ENCODE results near the gene TMED7.
"Not testable (repeated sequence)": the region's sequence is repeated elsewhere in the genome, so short reads cannot be mapped to it uniquely, and the experiment has no call there.

TMED7 gene

DNA sequence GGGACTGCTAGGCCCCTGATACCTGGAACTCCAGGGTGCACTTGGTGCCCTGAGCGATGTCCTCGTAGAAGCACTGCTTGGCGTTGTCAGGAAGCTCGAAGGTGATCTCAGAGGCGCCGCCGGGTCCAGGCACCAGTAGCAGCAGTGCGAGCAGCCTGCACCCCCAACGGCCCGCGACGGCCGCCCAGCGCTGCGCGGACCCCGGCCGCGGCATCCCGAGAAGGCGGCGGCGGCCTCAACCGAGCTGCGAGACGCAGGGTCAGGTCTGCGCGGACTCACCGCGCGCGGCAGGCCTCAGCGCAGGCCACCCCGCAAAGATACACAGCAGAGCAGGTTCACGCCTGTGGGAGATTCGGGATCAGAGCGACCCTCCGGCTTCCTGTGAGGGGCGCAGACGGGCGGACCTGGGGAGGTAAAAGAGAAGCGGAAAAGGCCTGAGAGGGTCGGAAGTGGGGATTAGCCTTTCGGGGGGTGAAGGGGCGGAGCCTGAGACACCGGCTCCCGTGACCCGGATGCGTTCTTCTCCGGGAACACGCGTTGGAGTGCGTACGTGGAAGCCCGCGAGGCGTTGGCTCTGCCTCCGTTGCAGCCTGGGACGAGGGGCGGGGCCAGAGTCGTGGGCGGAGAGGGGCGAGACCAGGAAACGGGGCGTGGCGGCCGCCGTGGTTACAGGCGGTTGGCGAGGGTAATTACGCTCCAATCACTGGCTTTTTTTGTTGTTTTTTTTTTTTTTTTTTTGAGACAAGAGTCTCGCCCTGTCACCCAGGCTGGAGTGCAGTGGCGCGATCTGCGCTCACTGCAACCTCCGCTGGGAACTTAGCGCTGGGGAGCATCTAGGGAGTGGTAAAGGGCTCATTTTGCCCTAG, at the start of gene TMED7:
Gene TMED7 (minus strand): TSS at position 458 of the 866 bp plus-strand sequence. CDS start 244 bp downstream, at position 214.
- peak within 1 kb of the TSS; percentile 83 for H3K4me3 ChIP-seq (ENCODE audit: low read length)
- TF ChIP-seq ZNF274 (IDR thresholded peaks at IDR 0.05; ENCODE audit: low read depth, low read length), result no peak

DNA sequence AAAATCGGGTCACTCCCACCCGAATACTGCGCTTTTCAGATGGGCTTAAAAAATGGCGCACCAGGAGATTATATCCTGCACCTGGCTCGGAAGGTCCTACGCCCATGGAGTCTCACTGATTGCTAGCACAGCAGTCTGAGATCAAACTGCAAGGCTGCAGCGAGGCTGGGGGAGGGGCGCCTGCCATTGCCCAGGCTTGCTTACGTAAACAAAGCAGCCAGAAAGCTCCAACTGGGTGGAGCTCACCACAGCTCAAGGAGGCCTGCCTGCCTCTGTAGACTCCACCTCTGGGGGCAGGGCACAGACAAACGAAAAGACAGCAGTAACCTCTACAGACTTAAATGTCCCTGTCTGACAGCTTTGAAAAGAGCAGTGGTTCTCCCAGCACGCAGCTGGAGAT, 48.9 kb upstream of the TMED7 start:
- not testable (repeated sequence) for H3K4me3 ChIP-seq (ENCODE audit: low read length)

DNA sequence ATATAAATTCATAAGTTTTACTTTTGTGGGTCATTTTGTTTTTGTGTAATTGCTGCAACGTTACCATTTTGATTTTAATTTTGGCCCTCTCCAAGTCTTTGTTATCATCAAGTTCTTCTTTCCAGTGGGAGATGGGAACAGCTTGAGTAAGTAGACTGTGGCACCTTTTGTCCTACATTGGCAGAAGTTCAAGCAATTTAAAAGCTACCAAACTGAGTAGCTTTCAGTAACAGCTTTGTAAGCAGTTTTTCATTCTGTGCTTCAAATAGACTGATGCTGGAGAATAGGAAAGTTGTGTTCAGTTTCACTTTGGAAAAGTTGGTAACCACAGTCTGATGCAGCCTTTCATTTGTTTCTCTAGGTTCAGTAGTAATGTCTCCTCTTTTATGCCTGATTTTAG, 47.8 kb upstream of the TMED7 start:
- TF ChIP-seq ZNF274 (IDR thresholded peaks at IDR 0.05; ENCODE audit: low read depth, low read length), result no peak
- H3K4me3 ChIP-seq (ENCODE audit: low read length), result no peak overlapping the region

DNA sequence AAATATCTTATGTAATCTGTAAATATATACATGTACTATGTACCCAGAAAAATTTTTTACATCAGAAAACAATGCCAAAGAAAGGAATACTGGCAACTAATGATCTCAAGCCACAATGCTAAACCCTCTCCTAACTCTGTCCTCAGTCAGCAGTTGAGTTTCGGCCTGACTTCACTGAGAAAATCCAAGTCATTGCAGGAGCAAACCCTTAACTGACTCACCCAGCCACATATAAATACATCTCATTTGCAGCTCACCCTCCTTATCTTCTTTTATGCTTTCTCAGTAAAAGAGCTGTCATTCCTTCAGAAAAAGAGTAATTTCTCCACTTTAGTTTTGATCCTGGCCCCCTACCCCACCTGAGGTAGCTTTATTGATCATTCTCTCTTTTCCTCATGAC, 46.1 kb upstream of the TMED7 start:
- no peak for TF ChIP-seq ZNF274 (IDR thresholded peaks at IDR 0.05; ENCODE audit: low read depth, low read length)
- H3K4me3 ChIP-seq (ENCODE audit: low read length), result no peak overlapping the region

DNA sequence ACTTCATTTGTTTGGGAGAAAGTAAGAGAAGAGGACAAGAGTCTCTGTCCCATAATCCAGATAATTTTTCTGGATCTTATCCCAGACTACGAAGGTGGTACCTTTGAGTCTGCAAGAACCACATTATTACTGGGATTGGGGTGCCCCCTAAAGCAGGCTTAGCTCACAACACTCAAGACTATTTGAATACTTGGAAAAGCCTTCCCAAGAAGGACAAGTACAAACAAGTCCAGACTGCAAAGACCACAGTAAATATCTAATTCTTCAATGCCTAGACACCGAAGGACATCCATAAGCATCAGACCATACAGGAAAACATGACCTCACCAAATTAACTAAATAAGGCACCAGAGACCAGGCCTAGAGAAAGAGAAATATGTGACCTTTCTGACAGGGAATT, 40.2 kb upstream of the TMED7 start:
- no peak for TF ChIP-seq ZNF274 (IDR thresholded peaks at IDR 0.05; ENCODE audit: low read depth, low read length)
- H3K4me3 ChIP-seq (ENCODE audit: low read length), result no peak overlapping the region

DNA sequence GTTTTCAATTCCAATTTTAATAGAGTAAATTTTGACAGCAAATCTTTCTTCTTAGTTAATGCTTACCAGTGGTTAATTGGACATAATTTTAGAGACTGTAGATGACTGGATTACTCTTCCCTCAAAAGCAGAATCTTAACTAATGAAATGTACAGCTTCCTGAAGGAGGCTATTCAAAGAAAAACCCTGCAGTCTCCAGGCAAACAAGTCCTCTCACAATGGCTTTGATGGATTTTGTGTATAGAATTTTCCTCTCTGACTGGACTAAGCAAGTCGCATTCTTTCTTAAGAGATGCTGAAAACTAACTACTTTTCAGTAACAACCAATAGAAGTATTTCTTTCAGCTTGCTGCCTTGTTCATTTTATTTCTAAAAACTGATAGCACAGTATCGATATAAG, 35.7 kb upstream of the TMED7 start:
- H3K4me3 ChIP-seq (ENCODE audit: low read length), result no peak overlapping the region
- no peak for TF ChIP-seq ZNF274 (IDR thresholded peaks at IDR 0.05; ENCODE audit: low read depth, low read length)

DNA sequence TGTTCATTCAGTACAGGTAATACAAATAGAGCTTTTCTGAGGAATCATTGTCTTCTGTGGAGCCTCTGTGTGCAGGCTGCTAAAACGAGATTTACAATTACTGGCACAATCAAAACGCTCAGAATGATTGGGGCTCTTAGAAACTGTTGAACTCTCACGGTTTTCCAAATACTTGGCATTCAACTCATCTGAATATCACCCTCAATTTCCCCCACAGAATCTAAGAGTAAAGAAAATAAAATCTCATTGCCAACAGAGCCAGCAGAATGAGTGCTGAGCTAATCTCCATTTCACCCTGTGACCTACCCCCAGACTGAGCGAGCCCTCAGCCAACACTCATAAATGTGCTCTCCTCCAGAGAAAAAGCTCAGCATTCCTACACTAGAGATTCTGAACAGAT, 35.3 kb upstream of the TMED7 start:
- no peak for TF ChIP-seq ZNF274 (IDR thresholded peaks at IDR 0.05; ENCODE audit: low read depth, low read length)
- no peak overlapping the region for H3K4me3 ChIP-seq (ENCODE audit: low read length)

DNA sequence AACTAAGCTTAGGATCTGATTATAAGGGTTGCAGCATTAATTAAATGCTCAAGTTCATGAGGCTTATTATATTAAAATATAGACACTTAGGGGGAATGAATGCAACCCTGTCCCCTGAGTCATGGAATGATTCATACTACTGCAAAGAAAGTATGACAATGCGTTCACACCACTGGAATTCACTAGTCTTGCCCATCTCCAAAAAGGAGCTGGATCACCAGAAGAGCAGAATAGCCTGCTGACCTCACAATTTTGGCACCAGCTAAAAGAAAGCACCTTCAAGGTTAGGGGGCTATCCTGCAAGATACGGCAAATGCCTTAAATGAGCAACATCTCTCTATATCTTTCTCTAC, 32.0 kb upstream of the TMED7 start:
- TF ChIP-seq ZNF274 (IDR thresholded peaks at IDR 0.05; ENCODE audit: low read depth, low read length), result no peak
- no peak overlapping the region for H3K4me3 ChIP-seq (ENCODE audit: low read length)

DNA sequence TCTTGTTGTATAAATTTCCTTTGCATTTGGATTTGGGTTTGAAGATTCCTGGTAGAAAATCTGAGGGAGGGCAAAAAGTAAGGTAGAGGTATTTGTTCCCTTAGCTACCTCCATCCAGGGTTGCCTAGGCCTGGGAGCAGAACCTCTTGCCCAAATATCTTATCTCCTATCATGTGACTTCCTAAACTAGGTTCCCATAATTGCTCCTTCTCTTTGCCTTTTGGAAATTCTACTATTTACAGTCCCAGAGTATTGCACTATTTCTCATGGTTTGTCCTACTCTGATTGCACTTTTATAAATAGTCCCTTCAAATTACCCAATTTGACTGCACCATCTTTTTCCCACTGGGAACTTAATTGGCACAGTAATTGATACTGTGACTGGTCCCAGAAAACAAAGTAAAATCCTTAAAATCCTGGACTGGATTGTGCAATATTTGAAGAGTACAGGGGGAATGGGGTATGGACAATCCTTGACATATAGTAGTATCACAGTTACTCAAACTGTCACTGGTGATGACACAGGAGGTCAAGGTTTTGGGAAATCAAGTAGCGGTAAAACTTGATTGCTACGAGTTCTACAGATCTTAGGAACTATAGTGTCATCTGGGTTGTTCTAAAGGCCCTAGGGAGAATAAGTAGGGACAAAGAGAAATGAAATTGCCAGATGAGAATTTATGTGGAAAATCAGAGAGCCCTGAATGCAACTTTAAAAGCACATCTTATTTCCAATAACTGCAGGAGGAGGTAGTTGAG, 31.5 kb upstream of the TMED7 start:
- no peak overlapping the region for H3K4me3 ChIP-seq (ENCODE audit: low read length)
- TF ChIP-seq ZNF274 (IDR thresholded peaks at IDR 0.05; ENCODE audit: low read depth, low read length), result no peak

DNA sequence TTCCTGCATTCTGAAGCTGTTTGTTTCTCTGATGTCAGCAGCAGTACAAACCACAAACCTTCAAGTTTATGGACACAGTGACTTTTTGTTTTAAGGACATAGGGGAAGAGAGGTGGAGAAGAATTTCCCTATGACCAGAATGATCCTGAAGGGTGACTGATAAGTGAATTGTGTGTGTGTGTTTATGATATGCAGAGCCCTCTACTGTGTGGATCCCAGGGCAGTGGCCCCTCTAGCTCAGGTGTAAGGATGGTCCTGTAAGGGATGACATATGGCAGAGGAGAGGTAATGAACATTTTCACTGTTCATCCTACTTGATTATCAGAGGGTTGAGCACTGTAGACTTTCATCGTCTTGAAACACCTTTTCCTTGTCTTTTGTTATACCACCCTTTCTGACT, 30.6 kb upstream of the TMED7 start:
- H3K4me3 ChIP-seq (ENCODE audit: low read length), result no peak overlapping the region
- TF ChIP-seq ZNF274 (IDR thresholded peaks at IDR 0.05; ENCODE audit: low read depth, low read length), result no peak

DNA sequence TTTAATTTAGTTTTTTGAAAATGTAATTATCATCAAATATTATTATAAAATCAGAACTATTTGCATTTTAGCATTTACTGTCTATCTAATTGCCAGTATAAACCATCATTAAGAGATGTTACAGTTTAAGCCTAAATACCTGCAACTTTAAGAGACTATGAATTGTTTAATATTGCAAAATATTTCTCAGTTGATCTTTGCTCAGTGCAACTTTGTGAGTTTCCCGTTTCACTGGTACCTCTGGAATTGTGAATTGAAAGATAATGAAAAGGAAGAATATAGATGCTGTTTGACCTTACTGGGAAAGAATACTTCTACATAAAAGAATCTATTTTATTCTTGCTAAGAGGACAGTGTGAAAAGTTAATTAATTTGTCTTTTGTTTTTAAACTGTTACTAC, 30.2 kb upstream of the TMED7 start:
- TF ChIP-seq ZNF274 (IDR thresholded peaks at IDR 0.05; ENCODE audit: low read depth, low read length), result no peak
- H3K4me3 ChIP-seq (ENCODE audit: low read length), result no peak overlapping the region

DNA sequence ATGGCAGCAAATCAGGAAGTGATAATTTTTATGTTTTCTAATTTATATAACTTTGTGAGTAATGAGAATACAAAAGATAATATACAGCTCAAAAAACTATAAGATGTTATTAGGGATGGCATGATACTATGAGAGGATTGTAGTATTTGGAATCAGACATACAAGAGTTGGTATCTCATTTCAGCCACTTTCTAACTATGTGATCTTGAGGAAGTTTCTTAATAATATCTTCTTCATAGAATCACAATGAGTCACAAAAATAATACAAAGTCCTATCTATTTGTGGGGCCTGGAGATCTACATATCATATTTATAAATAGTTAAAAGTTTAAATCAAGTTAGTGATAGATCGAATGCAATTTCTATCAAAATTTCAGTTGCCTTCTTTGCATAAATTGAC, 23.7 kb upstream of the TMED7 start:
- no peak for TF ChIP-seq ZNF274 (IDR thresholded peaks at IDR 0.05; ENCODE audit: low read depth, low read length)
- H3K4me3 ChIP-seq (ENCODE audit: low read length), result no peak overlapping the region

DNA sequence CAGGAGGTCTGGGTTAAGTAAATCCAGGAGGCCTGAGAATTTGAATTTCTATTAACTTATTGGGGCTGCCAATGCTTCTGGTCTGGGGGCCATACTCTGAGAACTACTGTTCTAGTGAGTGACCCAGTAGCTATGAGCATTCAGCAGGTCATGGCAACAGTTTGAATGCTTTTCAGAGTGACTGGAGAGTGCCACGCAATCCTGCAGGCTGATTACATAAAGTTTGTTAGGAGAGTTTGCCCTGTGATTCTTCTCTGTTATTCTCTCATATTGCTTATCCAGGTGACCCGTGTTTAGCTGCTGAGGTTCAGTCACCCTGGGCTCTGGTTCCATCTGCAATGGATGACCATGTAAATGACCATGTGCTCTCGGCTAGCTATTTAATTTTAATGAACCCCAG, 22.2 kb upstream of the TMED7 start:
- TF ChIP-seq ZNF274 (IDR thresholded peaks at IDR 0.05; ENCODE audit: low read depth, low read length), result no peak
- no peak overlapping the region for H3K4me3 ChIP-seq (ENCODE audit: low read length)

DNA sequence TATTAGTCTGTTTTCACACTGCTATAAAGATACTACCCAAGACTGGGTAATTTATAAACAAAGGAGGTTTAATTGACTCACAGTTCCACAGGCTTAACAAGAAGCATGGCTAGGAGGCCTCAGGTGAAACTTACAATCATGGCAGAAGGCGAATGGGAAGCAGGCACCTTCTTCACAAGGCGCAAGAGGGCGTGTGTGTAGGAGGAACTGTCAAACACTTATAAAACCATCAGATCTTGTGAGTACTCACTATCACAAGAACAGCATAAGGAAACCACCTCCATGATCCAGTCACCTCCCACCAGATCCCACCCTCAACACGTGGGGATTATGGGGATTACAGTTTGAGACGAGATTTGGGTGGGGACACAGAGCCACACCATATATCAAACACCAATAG, 19.6 kb upstream of the TMED7 start:
- H3K4me3 ChIP-seq (ENCODE audit: low read length), result not testable (repeated sequence)

DNA sequence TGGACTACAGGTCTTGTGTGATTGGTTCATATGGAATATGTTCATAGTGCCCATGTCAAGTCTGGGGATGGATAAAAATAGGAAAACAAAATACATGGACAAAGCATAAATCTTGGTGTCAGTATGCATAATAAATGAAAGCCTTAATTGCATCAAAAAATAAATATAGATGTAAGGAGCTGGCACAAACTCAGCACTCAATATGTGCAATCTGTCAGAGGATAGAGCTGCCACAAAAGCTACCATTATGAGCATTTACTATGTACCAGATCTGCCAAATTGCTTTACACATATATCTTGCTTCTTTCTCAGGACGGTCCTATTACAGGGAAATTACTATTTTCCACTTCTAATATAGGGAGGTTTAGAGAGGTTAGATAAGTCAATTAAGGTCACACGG, 18.2 kb upstream of the TMED7 start:
- no peak for TF ChIP-seq ZNF274 (IDR thresholded peaks at IDR 0.05; ENCODE audit: low read depth, low read length)
- no peak overlapping the region for H3K4me3 ChIP-seq (ENCODE audit: low read length)
